K562 (cell line): Measurements from ENCODE around the gene NOP58. TPM values are rescaled to one million over a fixed set of nuclear protein-coding genes. Genes with fewer than 3 reads are reported as not detected.

ENCODE experiments used
- ATF1 ChIP-seq, 2 experiments: fragments of 450-650 bp in 1 of 2; IDR thresholded peaks; 2 replicates each; pipeline ENCODE4 v1.6.1; 2016; ENCODE audit warnings: missing compliant biosample characterization in 1 of 2, missing genetic modification characterization in 1 of 2
- BHLHE40 ChIP-seq: IDR thresholded peaks from 2 replicates; pipeline ENCODE4 v1.6.1; 2011; ENCODE audit warnings: low read length, improper control_type of control experiment
- CCNT2 ChIP-seq: IDR thresholded peaks from 2 replicates; pipeline ENCODE4 v1.6.1; 2011; ENCODE audit warnings: borderline replicate concordance, low read depth, mild to moderate bottlenecking, moderate library complexity, mixed read lengths, low read length; ENCODE audit not compliant: insufficient read length; ENCODE audit errors: extremely low read depth
- LCOR ChIP-seq: sonication (generic); formaldehyde crosslinking; IDR thresholded peaks from 2 replicates; pipeline ENCODE4 v1.8.0; 2022; ENCODE audit warnings: mild to moderate bottlenecking, missing genetic modification reagents
- SIRT6 ChIP-seq: IDR thresholded peaks from one replicate; pipeline ENCODE4 v1.6.1; 2012; ENCODE audit warnings: low read depth, mild to moderate bottlenecking, control low read depth, inconsistent platforms, low read length, moderate library complexity
- SRSF3 ChIP-seq: fragments of 200-400 bp; formaldehyde crosslinking; IDR thresholded peaks from 2 replicates; pipeline ENCODE4 v1.6.1; 2016; ENCODE audit warnings: mild to moderate bottlenecking, low read length, moderate library complexity; ENCODE audit not compliant: insufficient read depth
- SRSF7 ChIP-seq: fragments of 200-400 bp; formaldehyde crosslinking; optimal IDR thresholded peaks from 2 replicates; pipeline ENCODE3; 2017; ENCODE audit warnings: mild to moderate bottlenecking, low read depth, low read length
- ZC3H8 ChIP-seq: fragments of 450-650 bp; IDR thresholded peaks from 2 replicates; pipeline ENCODE4 v1.6.1; 2017
- polyA plus RNA-seq, 8 experiments: library from polyadenylated mRNA; depleted of rRNA in 4 of 8; stranded (reverse) in 5 of 8; unstranded in 3 of 8; fragments of >200 nt; fragmentation: Nextera tagmentation in 2 of 8; fragmentation: Illumina TruSeq in 1 of 8; extraction: Ambion mirVana in 2 of 8; extraction: Trizol in 1 of 8; gene quantifications; 2 replicates each; pipeline versions ENCODE4 v1.2.1 to v1.2.3, GENCODE V29; 2011 to 2014; ENCODE audit warnings: inconsistent platforms in 1 of 8, missing spikeins in 1 of 8
- total RNA-seq, 7 experiments: library from RNA; depleted of rRNA in 6 of 7; stranded (reverse); fragments of >200 nt in 6 of 7; fragmentation: Illumina TruSeq in 2 of 7; extraction: Trizol in 2 of 7; gene quantifications; 2 replicates each; pipeline versions ENCODE4 v1.2.1 to v1.2.3, GENCODE V29; 2011 to 2021; ENCODE audit warnings: low replicate concordance in 1 of 7
- TF ChIP-seq, protein P1 (sequence below): fragments of 450-650 bp; IDR thresholded peaks from 2 replicates; pipeline ENCODE4 v1.6.1; 2016; ENCODE audit warnings: mild to moderate bottlenecking, moderate library complexity
- TF ChIP-seq, protein P2 (sequence below): sonication (generic); formaldehyde crosslinking; IDR thresholded peaks from 2 replicates; pipeline ENCODE4 v1.8.1; 2023; ENCODE audit warnings: mild to moderate bottlenecking, missing genetic modification reagents
- TF ChIP-seq, protein P3 (sequence below): fragments of 250-450 bp; sonication (Bioruptor Pico); IDR thresholded peaks from 2 replicates; pipeline ENCODE4 v1.9.0; 2021; ENCODE audit warnings: mild to moderate bottlenecking, inconsistent platforms

NOP58 gene
- total and polyA plus RNA-seq, 9 of the 15 experiments (the other 6 are each of a cell fraction or from before 2014, with no cell fraction given), result 132 to 332 (median 208) TPM

DNA sequence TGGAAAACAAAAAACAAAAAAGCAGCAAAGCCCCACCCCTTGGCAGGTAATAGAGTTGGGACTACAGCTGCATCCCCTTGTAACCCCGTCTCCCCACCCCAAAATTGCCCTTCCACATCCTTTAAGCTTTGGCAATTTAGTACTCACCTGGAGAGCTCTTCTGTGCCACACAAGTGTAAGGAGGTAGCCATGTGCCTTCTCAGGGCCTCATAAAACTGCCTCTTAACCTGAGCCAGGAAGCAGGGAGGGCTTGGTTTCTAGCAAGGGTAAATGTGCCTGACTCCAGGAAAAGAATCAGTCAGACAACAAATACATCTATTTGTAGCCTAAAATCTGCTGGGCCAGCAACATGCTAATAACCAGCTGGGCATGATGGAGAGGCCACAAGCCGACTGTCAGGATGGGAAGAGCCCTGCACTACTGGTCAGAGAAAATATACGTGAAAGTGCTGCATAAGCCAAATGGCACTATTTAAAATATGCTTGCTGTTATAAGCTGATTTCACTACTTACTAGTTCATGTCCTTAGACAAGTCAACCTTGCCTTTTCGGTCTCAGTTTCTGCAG lies 46.3 kb downstream of the NOP58 start (continued):
- TF ChIP-seq, protein P1, sequence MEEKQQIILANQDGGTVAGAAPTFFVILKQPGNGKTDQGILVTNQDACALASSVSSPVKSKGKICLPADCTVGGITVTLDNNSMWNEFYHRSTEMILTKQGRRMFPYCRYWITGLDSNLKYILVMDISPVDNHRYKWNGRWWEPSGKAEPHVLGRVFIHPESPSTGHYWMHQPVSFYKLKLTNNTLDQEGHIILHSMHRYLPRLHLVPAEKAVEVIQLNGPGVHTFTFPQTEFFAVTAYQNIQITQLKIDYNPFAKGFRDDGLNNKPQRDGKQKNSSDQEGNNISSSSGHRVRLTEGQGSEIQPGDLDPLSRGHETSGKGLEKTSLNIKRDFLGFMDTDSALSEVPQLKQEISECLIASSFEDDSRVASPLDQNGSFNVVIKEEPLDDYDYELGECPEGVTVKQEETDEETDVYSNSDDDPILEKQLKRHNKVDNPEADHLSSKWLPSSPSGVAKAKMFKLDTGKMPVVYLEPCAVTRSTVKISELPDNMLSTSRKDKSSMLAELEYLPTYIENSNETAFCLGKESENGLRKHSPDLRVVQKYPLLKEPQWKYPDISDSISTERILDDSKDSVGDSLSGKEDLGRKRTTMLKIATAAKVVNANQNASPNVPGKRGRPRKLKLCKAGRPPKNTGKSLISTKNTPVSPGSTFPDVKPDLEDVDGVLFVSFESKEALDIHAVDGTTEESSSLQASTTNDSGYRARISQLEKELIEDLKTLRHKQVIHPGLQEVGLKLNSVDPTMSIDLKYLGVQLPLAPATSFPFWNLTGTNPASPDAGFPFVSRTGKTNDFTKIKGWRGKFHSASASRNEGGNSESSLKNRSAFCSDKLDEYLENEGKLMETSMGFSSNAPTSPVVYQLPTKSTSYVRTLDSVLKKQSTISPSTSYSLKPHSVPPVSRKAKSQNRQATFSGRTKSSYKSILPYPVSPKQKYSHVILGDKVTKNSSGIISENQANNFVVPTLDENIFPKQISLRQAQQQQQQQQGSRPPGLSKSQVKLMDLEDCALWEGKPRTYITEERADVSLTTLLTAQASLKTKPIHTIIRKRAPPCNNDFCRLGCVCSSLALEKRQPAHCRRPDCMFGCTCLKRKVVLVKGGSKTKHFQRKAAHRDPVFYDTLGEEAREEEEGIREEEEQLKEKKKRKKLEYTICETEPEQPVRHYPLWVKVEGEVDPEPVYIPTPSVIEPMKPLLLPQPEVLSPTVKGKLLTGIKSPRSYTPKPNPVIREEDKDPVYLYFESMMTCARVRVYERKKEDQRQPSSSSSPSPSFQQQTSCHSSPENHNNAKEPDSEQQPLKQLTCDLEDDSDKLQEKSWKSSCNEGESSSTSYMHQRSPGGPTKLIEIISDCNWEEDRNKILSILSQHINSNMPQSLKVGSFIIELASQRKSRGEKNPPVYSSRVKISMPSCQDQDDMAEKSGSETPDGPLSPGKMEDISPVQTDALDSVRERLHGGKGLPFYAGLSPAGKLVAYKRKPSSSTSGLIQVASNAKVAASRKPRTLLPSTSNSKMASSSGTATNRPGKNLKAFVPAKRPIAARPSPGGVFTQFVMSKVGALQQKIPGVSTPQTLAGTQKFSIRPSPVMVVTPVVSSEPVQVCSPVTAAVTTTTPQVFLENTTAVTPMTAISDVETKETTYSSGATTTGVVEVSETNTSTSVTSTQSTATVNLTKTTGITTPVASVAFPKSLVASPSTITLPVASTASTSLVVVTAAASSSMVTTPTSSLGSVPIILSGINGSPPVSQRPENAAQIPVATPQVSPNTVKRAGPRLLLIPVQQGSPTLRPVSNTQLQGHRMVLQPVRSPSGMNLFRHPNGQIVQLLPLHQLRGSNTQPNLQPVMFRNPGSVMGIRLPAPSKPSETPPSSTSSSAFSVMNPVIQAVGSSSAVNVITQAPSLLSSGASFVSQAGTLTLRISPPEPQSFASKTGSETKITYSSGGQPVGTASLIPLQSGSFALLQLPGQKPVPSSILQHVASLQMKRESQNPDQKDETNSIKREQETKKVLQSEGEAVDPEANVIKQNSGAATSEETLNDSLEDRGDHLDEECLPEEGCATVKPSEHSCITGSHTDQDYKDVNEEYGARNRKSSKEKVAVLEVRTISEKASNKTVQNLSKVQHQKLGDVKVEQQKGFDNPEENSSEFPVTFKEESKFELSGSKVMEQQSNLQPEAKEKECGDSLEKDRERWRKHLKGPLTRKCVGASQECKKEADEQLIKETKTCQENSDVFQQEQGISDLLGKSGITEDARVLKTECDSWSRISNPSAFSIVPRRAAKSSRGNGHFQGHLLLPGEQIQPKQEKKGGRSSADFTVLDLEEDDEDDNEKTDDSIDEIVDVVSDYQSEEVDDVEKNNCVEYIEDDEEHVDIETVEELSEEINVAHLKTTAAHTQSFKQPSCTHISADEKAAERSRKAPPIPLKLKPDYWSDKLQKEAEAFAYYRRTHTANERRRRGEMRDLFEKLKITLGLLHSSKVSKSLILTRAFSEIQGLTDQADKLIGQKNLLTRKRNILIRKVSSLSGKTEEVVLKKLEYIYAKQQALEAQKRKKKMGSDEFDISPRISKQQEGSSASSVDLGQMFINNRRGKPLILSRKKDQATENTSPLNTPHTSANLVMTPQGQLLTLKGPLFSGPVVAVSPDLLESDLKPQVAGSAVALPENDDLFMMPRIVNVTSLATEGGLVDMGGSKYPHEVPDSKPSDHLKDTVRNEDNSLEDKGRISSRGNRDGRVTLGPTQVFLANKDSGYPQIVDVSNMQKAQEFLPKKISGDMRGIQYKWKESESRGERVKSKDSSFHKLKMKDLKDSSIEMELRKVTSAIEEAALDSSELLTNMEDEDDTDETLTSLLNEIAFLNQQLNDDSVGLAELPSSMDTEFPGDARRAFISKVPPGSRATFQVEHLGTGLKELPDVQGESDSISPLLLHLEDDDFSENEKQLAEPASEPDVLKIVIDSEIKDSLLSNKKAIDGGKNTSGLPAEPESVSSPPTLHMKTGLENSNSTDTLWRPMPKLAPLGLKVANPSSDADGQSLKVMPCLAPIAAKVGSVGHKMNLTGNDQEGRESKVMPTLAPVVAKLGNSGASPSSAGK, result no peak
- TF ChIP-seq BHLHE40, result no peak
- TF ChIP-seq, protein P2, sequence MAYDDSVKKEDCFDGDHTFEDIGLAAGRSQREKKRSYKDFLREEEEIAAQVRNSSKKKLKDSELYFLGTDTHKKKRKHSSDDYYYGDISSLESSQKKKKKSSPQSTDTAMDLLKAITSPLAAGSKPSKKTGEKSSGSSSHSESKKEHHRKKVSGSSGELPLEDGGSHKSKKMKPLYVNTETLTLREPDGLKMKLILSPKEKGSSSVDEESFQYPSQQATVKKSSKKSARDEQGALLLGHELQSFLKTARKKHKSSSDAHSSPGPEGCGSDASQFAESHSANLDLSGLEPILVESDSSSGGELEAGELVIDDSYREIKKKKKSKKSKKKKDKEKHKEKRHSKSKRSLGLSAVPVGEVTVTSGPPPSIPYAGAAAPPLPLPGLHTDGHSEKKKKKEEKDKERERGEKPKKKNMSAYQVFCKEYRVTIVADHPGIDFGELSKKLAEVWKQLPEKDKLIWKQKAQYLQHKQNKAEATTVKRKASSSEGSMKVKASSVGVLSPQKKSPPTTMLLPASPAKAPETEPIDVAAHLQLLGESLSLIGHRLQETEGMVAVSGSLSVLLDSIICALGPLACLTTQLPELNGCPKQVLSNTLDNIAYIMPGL (CRISPR knock-in tag), result no peak
- no peak for TF ChIP-seq SRSF7
- TF ChIP-seq CCNT2, result no peak
- no peak for TF ChIP-seq SRSF3
- TF ChIP-seq SIRT6, result no peak
- no peak for TF ChIP-seq ATF1 (CRISPR knock-in tag; IDR thresholded peaks at IDR 0.05)
- no peak for TF ChIP-seq ATF1 (tag; IDR thresholded peaks at IDR 0.05)
- no peak for TF ChIP-seq ZC3H8
- no peak for TF ChIP-seq LCOR
- TF ChIP-seq, protein P3, sequence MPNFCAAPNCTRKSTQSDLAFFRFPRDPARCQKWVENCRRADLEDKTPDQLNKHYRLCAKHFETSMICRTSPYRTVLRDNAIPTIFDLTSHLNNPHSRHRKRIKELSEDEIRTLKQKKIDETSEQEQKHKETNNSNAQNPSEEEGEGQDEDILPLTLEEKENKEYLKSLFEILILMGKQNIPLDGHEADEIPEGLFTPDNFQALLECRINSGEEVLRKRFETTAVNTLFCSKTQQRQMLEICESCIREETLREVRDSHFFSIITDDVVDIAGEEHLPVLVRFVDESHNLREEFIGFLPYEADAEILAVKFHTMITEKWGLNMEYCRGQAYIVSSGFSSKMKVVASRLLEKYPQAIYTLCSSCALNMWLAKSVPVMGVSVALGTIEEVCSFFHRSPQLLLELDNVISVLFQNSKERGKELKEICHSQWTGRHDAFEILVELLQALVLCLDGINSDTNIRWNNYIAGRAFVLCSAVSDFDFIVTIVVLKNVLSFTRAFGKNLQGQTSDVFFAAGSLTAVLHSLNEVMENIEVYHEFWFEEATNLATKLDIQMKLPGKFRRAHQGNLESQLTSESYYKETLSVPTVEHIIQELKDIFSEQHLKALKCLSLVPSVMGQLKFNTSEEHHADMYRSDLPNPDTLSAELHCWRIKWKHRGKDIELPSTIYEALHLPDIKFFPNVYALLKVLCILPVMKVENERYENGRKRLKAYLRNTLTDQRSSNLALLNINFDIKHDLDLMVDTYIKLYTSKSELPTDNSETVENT (CRISPR knock-in tag), result no peak
